AG04450 (cell line): ENCODE data around the gene PTPRE. TPM values are rescaled to one million over a fixed set of nuclear protein-coding genes. Genes with fewer than 3 reads are reported as not detected.

ENCODE experiments used
- CTCF ChIA-PET: fragments of 300-600, 350-600 bp; formaldehyde crosslinking; extraction: SDS; loops from one replicate; lab custom pipeline; 2022; ENCODE audit warnings: antibody characterized with exemption, inconsistent platforms; lab: Charles Lee
- POLR2A ChIA-PET: fragments of 350-600 bp; formaldehyde crosslinking; extraction: SDS; loops from one replicate; lab custom pipeline; 2021; ENCODE audit warnings: antibody characterized with exemption, inconsistent platforms; lab: Yijun Ruan, JAX
- DNase-seq: peaks from one replicate; pipeline ENCODE4 v3.0.0-alpha.2; 2011; ENCODE audit warnings: low read depth, low spot score
- H3K27ac ChIP-seq: one replicate; pipeline ENCODE4 v1.5.1; 2012; ENCODE audit warnings: low read depth, low read length, control low read depth
- H3K27me3 ChIP-seq: one replicate; pipeline ENCODE4 v1.6.0; 2012; ENCODE audit warnings: low read length; ENCODE audit not compliant: control insufficient read depth, insufficient read depth
- H3K4me3 ChIP-seq: 2 replicates; pipeline ENCODE4 v1.5.1; 2011; ENCODE audit warnings: mild to moderate bottlenecking, low read depth, low read length, control low read depth
- H3K9me3 ChIP-seq: 2 replicates; pipeline ENCODE4 v1.5.1; 2012; ENCODE audit warnings: low read length; ENCODE audit not compliant: control insufficient read depth, insufficient read depth
- polyA plus RNA-seq: library from polyadenylated mRNA; depleted of rRNA; stranded (reverse); fragments of >200 nt; gene quantifications from 2 replicates; pipeline ENCODE4 v1.2.3, GENCODE V29; 2011
- TF ChIP-seq, protein P1 (sequence below): IDR thresholded peaks from 2 replicates; pipeline ENCODE4 v1.5.1; 2011; ENCODE audit warnings: low read depth, low read length, control low read depth, inconsistent platforms

The PTPRE gene
- polyA plus RNA-seq, 1 experiment = 0.38 TPM

GRCh38 chr10:128043259-128044045 lies 136.5 kb downstream of the PTPRE start:
- no peak overlapping the region for H3K27ac ChIP-seq
- CTCF ChIA-PET = interaction anchor here (1.1 to 1.3 kb wide), 4 partner anchors 8 to 35 kb away, joined by 3 to 4 read pairs (median 4); no protein-coding TSS in a partner anchor
- H3K9me3 ChIP-seq = no peaks in the 10 kb centered on the region; the same call in 1 of the 2 replicates
- peaks cover 2% of the 10 kb centered on the region for H3K27me3 ChIP-seq
- TF ChIP-seq, protein P1, sequence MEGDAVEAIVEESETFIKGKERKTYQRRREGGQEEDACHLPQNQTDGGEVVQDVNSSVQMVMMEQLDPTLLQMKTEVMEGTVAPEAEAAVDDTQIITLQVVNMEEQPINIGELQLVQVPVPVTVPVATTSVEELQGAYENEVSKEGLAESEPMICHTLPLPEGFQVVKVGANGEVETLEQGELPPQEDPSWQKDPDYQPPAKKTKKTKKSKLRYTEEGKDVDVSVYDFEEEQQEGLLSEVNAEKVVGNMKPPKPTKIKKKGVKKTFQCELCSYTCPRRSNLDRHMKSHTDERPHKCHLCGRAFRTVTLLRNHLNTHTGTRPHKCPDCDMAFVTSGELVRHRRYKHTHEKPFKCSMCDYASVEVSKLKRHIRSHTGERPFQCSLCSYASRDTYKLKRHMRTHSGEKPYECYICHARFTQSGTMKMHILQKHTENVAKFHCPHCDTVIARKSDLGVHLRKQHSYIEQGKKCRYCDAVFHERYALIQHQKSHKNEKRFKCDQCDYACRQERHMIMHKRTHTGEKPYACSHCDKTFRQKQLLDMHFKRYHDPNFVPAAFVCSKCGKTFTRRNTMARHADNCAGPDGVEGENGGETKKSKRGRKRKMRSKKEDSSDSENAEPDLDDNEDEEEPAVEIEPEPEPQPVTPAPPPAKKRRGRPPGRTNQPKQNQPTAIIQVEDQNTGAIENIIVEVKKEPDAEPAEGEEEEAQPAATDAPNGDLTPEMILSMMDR = no peak
- DNase-seq = no peak
- H3K4me3 ChIP-seq = no peak overlapping the region
- POLR2A ChIA-PET = no interaction called here

DNA sequence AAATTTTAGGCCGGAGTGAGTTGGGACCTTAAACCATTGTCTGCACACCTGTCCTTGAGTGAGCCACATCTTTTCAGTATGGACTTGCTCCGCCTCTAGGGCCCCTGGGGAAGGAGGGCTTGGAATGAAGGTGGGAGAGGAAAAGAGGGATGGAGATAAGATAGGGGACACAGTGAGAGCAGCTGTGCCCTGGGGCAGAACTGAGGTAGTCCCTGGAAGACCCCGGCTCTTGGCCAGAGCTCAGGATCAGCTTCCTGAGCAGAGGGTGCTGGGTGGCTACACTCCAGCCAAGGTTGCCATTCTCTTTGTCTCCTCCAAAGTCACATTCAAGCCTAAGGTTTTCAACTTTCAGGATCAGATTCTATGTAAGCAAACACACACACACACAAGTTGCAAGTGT lies 137.3 kb downstream of the PTPRE start:
- H3K27ac ChIP-seq = no peak overlapping the region
- no peak for DNase-seq
- TF ChIP-seq, protein P1 = no peak
- H3K4me3 ChIP-seq = no peak overlapping the region
- POLR2A ChIA-PET = no interaction called here
- H3K27me3 ChIP-seq = peaks cover 4% of the 10 kb centered on the region
- H3K9me3 ChIP-seq = no peaks in the 10 kb centered on the region; the same call in 1 of the 2 replicates
- CTCF ChIA-PET = interaction anchor here (1.1 to 1.3 kb wide), 3 partner anchors 9 to 34 kb away, joined by 3 to 4 read pairs (median 4); no protein-coding TSS in a partner anchor

GRCh38 chr10:128044961-128045832 lies 138.3 kb downstream of the PTPRE start:
- POLR2A ChIA-PET = no interaction called here
- TF ChIP-seq, protein P1 = no peak
- H3K27me3 ChIP-seq = peaks cover 6% of the 10 kb centered on the region
- CTCF ChIA-PET = no interaction called here
- no peak overlapping the region for H3K27ac ChIP-seq
- H3K9me3 ChIP-seq = no peaks in the 10 kb centered on the region; the same call in 1 of the 2 replicates
- no peak overlapping the region for H3K4me3 ChIP-seq
- no peak for DNase-seq

- Histone ChIP-seq H3K4me3 (no peak overlapping the region), H3K27ac (no peak overlapping the region), H3K27me3 (peaks cover 6% of the 10 kb centered on the region), H3K9me3 (no peaks in the 10 kb centered on the region; the same call in 1 of the 2 replicates)
- ChIA-PET POLR2A (no interaction called here), CTCF (no interaction called here)
- DNase-seq = no peak
- TF ChIP-seq, protein P1 = no peak
Observed at GRCh38 chr10:128045833-128046120, 138.9 kb downstream of the PTPRE start.
